Brain microvascular endothelial cell (primary cell): Measurements from ENCODE around the gene PAK1IP1.
"Not testable (repeated sequence)": the region's sequence is repeated elsewhere in the genome, so short reads cannot be mapped to it uniquely, and the experiment has no call there.

Experiments used
- DNase-seq: peaks from one replicate; pipeline ENCODE4 v3.0.0-alpha.2; 2020
- H3K27ac ChIP-seq: fragments of 250-450 bp; sonication (Bioruptor Pico); 2 replicates; pipeline ENCODE4 v1.5.1; 2020; ENCODE audit warnings: mild to moderate bottlenecking, moderate library complexity
- H3K27me3 ChIP-seq: fragments of 250-450 bp; sonication (Bioruptor Pico); replicated peaks from 2 replicates; pipeline ENCODE4 v1.5.1; 2020; ENCODE audit warnings: mild to moderate bottlenecking
- H3K36me3 ChIP-seq: fragments of 250-450 bp; sonication (Bioruptor Pico); replicated peaks from 2 replicates; pipeline ENCODE4 v1.5.1; 2020; ENCODE audit warnings: mild to moderate bottlenecking
- H3K4me3 ChIP-seq: 2 replicates; pipeline ENCODE4 v1.5.1; 2011; ENCODE audit warnings: low read depth, mild to moderate bottlenecking, control low read depth, low read length, moderate library complexity
- in situ Hi-C: cut with HindIII; loops from 2 replicates; pipeline ENCODE4 v1.10.0; 2017; ENCODE audit warnings: low sequenced_read_pairs, low pct_ligation_motif_present
- TF ChIP-seq, protein P1 (sequence below): IDR thresholded peaks from 2 replicates; pipeline ENCODE4 v1.5.1; 2011; ENCODE audit warnings: low read depth, mild to moderate bottlenecking, moderate library complexity, low read length, control low read depth, inconsistent platforms; ENCODE audit errors: missing control alignments

Gene PAK1IP1

DNA sequence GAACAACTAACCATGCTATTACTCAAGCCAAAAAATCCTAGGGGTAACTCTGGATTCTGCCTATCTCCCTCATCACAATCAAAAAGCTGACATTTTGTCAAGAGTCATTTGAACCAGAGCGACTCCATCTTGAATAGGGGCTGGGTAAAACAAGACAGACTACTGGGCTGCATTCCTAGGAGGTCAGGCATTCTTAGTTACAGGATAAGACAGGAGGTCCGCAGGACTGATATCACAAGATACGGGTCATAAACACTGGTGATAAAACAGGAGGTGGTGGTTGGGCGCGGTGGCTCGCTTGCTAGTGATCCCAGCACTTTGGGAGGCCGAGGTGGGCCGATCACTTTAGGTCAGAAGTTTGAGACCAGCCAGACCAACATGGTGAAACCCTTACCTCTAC, 32.6 kb upstream of the PAK1IP1 start:
- H3K36me3 ChIP-seq = no peaks in the 10 kb centered on the region
- no peak overlapping the region for H3K27ac ChIP-seq
- no peaks in the 10 kb centered on the region for H3K27me3 ChIP-seq
- in situ Hi-C loops = no loop called here
- TF ChIP-seq, protein P1, sequence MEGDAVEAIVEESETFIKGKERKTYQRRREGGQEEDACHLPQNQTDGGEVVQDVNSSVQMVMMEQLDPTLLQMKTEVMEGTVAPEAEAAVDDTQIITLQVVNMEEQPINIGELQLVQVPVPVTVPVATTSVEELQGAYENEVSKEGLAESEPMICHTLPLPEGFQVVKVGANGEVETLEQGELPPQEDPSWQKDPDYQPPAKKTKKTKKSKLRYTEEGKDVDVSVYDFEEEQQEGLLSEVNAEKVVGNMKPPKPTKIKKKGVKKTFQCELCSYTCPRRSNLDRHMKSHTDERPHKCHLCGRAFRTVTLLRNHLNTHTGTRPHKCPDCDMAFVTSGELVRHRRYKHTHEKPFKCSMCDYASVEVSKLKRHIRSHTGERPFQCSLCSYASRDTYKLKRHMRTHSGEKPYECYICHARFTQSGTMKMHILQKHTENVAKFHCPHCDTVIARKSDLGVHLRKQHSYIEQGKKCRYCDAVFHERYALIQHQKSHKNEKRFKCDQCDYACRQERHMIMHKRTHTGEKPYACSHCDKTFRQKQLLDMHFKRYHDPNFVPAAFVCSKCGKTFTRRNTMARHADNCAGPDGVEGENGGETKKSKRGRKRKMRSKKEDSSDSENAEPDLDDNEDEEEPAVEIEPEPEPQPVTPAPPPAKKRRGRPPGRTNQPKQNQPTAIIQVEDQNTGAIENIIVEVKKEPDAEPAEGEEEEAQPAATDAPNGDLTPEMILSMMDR = no peak
- no peak overlapping the region for H3K4me3 ChIP-seq
- DNase-seq = no peak

DNA sequence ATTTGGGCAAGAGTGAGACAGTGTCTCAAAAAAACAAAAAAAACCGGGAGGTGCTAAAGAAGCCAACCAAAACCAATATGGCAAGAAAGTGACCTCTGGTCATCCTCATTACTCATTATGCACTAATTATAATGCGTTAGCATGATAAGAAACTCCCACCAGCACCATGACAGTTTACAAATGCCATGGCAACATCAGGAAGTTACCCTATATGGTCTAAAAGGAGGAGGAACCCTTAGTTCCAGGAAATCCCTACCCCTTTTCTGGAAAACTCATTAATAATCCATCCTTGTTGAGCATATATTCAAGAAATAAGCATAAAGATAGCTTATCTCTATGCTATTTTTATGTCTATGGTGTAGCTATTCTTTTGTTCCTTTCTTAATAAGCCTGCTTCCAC, 32.0 kb upstream of the PAK1IP1 start:
- no peak for DNase-seq
- no peak overlapping the region for H3K27ac ChIP-seq
- no peaks in the 10 kb centered on the region for H3K36me3 ChIP-seq
- H3K4me3 ChIP-seq = no peak overlapping the region
- in situ Hi-C loops = no loop called here
- TF ChIP-seq, protein P1 = no peak
- no peaks in the 10 kb centered on the region for H3K27me3 ChIP-seq

DNA sequence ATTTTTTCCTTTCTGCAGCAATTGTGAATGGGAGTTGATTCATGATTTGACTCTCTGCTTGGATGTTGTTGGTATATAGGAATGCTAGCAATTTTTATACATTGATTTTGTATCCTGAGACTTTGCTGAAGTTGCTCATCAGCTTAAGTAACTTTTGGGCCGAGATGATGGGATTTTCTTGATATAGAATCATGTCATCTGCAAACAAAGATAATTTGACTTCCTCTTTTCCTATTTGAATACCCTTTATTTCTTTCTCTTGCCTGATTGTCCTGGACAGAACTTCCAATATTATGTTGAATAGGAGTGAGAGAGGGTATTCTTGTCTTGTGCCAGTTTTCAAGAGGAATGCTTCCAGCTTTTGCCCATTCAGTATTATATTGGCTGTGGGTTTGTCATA, 29.2 kb upstream of the PAK1IP1 start:
- H3K27ac ChIP-seq, H3K4me3 ChIP-seq, DNase-seq, H3K27me3 ChIP-seq, in situ Hi-C loops, H3K36me3 ChIP-seq: not testable (repeated sequence)

GRCh38 chr6:10668126-10668917, 26.4 kb upstream of the PAK1IP1 start:
- in situ Hi-C loops = no loop called here
- TF ChIP-seq, protein P1 = no peak

DNA sequence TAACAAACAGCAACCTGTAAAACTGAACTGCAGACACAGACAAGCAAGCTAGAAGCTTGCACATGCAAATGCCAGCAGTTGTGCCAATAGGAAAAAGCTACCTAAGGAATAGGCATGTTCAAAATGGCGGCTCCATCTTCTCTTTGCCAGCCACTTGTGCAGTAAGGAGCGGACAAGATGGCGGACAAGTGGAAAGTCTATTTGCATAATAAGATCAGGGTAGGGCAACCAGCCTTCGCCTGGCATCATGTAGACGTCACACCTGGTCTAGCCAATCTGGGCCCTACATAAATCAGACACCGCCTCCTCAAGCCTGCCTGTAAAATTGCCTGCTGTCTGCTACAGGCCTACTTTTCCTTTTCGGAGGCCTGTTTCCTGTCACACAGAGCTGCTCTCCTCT, 18.4 kb upstream of the PAK1IP1 start:
- no peak overlapping the region for H3K4me3 ChIP-seq
- no peak for DNase-seq
- no peaks in the 10 kb centered on the region for H3K36me3 ChIP-seq
- in situ Hi-C loops = no loop called here
- no peaks in the 10 kb centered on the region for H3K27me3 ChIP-seq
- no peak overlapping the region for H3K27ac ChIP-seq
- TF ChIP-seq, protein P1 = no peak

More at GRCh38 chr6:10668126-10668917, 26.4 kb upstream of the PAK1IP1 start:
- Histone ChIP-seq H3K4me3 (no peak overlapping the region), H3K27ac (no peak overlapping the region), H3K36me3 (no peaks in the 10 kb centered on the region), H3K27me3 (no peaks in the 10 kb centered on the region)
- DNase-seq = no peak

- Histone ChIP-seq H3K27me3 (no peaks in the 10 kb centered on the region), H3K4me3 (no peak overlapping the region), H3K27ac (no peak overlapping the region), H3K36me3 (no peaks in the 10 kb centered on the region)
- TF ChIP-seq, protein P1 = no peak
- no peak for DNase-seq
- in situ Hi-C loops = no loop called here
These were observed 16.3 kb upstream of the PAK1IP1 start for GRCh38 chr6:10678456-10678855.
